Endothelial cell (in vitro differentiated cells): Measurements from ENCODE around the gene STX19. TPM values are rescaled to one million over a fixed set of nuclear protein-coding genes. Genes with fewer than 3 reads are reported as not detected.
"Not testable (repeated sequence)": the region's sequence is repeated elsewhere in the genome, so short reads cannot be mapped to it uniquely, and the experiment has no call there.

Experiments
- DNase-seq: peaks from one replicate; pipeline ENCODE4 v3.0.0; 2021; ENCODE audit warnings: low spot score
- H3K27ac Mint-ChIP-seq: one replicate; pipeline ENCODE4 v1.8.0; 2021; ENCODE audit warnings: mixed read lengths, inconsistent platforms; ENCODE audit not compliant: unreplicated experiment
- H3K27me3 Mint-ChIP-seq: one replicate; pipeline ENCODE4 v1.8.0; 2021; ENCODE audit warnings: mild to moderate bottlenecking, moderate library complexity, mixed read lengths, inconsistent platforms; ENCODE audit not compliant: unreplicated experiment
- H3K36me3 Mint-ChIP-seq: one replicate; pipeline ENCODE4 v1.8.0; 2021; ENCODE audit warnings: mild to moderate bottlenecking, low read depth, mixed read lengths, inconsistent platforms; ENCODE audit not compliant: unreplicated experiment
- H3K4me1 Mint-ChIP-seq: one replicate; pipeline ENCODE4 v1.8.0; 2021; ENCODE audit warnings: mild to moderate bottlenecking, mixed read lengths, inconsistent platforms; ENCODE audit not compliant: unreplicated experiment
- H3K4me3 Mint-ChIP-seq: one replicate; pipeline ENCODE4 v1.8.0; 2021; ENCODE audit warnings: mild to moderate bottlenecking, mixed read lengths, inconsistent platforms; ENCODE audit not compliant: unreplicated experiment
- H3K9me3 Mint-ChIP-seq: one replicate; pipeline ENCODE4 v1.8.0; 2021; ENCODE audit warnings: mixed read lengths, inconsistent platforms; ENCODE audit not compliant: unreplicated experiment
- total RNA-seq: library from RNA; stranded (reverse); fragmentation: NEBNext Ultra II Directional; extraction: Animal tissue kit (Norgen Biotek cat#: 25700); gene quantifications from one replicate; pipeline ENCODE4 v1.2.1, GENCODE V29; 2021; ENCODE audit not compliant: unreplicated experiment
- TF ChIP-seq, protein P1 (sequence below): fragments of 200-600 bp; sonication (generic); IDR thresholded peaks from one replicate; pipeline ENCODE4 v1.5.0; 2021; ENCODE audit warnings: antibody characterized with exemption; ENCODE audit not compliant: unreplicated experiment

The STX19 gene
- total RNA-seq, 1 donor from 2014 or later = not detected

DNA sequence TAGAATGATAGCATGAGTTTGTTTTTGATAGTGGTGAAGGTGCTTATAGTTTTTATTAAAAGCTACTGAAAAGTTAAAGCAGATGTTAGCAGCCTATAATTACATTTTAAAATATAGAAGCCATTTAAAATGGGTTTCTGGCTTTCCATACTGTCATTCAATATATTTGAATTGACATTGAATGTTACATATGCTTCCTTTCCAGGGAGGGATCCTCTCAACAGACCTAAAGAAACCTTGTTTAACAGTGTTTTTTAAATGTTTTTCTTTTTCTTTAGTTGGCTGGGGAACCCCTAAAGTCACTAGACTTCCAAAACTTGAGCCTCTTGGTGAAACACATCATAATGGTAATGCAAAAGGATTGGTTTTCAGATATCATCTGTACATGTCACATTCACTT, 22.1 kb upstream of the STX19 start:
- Mint-ChIP-seq H3K4me1 (no peaks in the 10 kb centered on the region), H3K27ac (no peak overlapping the region)
- DNase-seq = no peak

DNA sequence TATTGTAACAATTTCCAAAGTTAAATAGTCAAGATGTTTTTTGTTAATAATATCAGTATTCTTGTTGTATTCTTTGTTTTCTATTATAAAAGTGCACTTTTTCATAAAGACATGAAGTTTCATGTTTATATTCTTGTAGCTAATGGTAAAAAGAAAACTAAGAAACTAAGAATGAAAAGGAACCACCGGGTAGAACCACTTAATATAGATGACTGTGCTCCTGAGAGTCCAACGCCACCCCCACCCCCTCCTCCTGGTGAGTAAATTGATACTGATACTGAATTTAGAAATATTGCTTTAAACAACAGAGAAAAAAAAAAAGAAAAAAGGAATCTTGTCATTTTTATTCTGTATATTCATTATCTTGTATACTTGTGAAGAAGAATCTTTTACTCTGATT, 20.9 kb upstream of the STX19 start:
- TF ChIP-seq, protein P1, sequence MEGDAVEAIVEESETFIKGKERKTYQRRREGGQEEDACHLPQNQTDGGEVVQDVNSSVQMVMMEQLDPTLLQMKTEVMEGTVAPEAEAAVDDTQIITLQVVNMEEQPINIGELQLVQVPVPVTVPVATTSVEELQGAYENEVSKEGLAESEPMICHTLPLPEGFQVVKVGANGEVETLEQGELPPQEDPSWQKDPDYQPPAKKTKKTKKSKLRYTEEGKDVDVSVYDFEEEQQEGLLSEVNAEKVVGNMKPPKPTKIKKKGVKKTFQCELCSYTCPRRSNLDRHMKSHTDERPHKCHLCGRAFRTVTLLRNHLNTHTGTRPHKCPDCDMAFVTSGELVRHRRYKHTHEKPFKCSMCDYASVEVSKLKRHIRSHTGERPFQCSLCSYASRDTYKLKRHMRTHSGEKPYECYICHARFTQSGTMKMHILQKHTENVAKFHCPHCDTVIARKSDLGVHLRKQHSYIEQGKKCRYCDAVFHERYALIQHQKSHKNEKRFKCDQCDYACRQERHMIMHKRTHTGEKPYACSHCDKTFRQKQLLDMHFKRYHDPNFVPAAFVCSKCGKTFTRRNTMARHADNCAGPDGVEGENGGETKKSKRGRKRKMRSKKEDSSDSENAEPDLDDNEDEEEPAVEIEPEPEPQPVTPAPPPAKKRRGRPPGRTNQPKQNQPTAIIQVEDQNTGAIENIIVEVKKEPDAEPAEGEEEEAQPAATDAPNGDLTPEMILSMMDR = no peak
- no peak overlapping the region for H3K4me3 Mint-ChIP-seq
- peaks cover 3% of the 10 kb centered on the region for H3K9me3 Mint-ChIP-seq
- peaks cover 3% of the 10 kb centered on the region for H3K27me3 Mint-ChIP-seq
- no peaks in the 10 kb centered on the region for H3K4me1 Mint-ChIP-seq
- H3K27ac Mint-ChIP-seq = no peak overlapping the region
- no peak for DNase-seq
- H3K36me3 Mint-ChIP-seq = peaks cover 9% of the 10 kb centered on the region

More for the DNA sequence above, 22.1 kb upstream of the STX19 start:
- Mint-ChIP-seq H3K27me3 (no peaks in the 10 kb centered on the region), H3K4me3 (no peak overlapping the region), H3K36me3 (peaks cover under 1% of the 10 kb centered on the region), H3K9me3 (no peaks in the 10 kb centered on the region)
- TF ChIP-seq, protein P1 = no peak

DNA sequence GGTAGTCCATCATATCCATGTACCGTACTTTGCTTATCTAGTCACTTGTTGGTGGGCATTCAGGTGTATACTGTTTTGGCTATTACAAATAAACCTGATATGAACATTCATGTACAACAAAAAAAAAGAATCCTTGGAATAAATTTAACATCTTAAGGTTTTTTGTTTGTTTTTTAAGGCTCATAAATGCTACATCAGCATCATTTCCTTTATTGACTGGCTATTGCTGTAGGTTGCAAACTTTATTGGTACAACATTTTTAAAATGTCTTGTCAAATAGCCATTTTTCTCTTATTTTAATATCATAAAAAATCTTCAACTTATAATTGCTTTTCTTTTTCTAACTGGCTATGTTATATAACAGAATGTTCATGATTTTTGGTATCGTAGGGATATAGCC, 18.1 kb upstream of the STX19 start:
- peaks cover 7% of the 10 kb centered on the region for H3K9me3 Mint-ChIP-seq
- DNase-seq = no peak
- TF ChIP-seq, protein P1 = no peak
- peaks cover 22% of the 10 kb centered on the region for H3K36me3 Mint-ChIP-seq
- H3K4me1 Mint-ChIP-seq = no peaks in the 10 kb centered on the region
- no peak overlapping the region for H3K4me3 Mint-ChIP-seq
- H3K27ac Mint-ChIP-seq = no peak overlapping the region
- peaks cover 5% of the 10 kb centered on the region for H3K27me3 Mint-ChIP-seq

DNA sequence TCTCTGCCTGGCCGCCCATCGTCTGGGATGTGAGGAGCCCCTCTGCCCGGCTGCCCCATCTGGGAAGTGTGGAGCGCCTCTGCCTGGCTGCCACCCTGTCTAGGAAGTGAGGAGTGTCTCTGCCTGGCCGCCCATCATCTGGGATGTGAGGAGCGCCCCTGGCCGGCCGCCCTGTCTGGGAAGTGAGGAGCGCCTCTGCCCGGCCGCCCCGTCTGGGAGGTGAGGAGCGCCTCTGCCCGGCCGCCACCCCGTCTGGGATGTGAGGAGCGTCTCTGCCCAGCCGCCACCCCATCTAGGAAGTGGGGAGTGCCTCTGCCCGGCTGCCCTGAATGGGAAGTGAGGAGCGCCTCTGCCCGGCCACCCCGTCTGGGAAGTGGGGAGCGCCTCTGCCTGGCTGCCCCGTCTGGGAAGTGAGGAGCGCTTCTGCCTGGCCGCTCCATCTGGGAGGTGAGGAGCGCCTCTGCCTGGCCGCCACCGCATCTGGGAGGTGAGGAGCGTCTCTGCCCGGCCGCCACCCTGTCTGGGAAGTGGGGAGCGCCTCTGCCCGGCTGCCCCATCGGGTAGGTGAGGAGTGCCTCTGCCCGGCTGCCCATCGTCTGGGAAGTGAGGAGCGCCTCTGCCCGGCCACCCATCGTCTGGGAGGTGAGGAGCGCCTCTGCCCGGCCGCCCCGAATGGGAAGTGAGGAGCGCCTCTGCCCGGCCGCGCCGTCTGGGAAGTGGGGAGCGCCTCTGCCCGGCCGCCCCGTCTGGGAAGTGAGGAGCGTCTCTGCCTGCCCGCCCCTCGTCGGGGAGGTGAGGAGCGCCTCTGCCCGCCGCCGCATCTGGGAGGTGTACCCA, 15.9 kb upstream of the STX19 start:
- H3K27ac Mint-ChIP-seq, DNase-seq, H3K4me3 Mint-ChIP-seq, H3K27me3 Mint-ChIP-seq, H3K9me3 Mint-ChIP-seq, H3K4me1 Mint-ChIP-seq: not testable (repeated sequence)
- H3K36me3 Mint-ChIP-seq = peaks cover 24% of the 10 kb centered on the region

DNA sequence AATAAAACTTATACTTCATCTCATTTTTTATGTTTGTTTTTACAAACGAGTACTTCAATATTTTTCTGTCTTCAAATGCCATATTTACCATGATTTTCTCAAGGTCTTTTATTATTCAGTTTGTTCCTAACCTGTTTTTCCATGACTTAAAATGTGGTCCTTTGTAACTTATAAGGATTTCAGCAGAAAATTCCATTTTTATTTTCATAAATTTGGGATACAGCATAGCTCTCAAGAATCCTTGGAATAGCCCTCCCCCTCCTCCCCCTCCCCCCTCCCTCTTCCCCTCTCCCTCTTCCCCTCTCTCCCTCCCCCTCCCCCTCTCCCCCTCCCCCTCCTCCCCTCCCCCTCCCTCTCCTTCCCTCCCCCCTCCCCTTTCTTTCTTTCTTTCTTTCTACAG, 14.9 kb upstream of the STX19 start:
- Mint-ChIP-seq H3K4me3 (no peak overlapping the region), H3K4me1 (no peaks in the 10 kb centered on the region), H3K9me3 (peaks cover 7% of the 10 kb centered on the region), H3K27me3 (peaks cover 5% of the 10 kb centered on the region), H3K27ac (no peak overlapping the region), H3K36me3 (peaks cover 24% of the 10 kb centered on the region)
- TF ChIP-seq, protein P1 = no peak
- no peak for DNase-seq
